HepG2 (cell line): ENCODE results near the gene TNFAIP2. TPM values are rescaled to one million over a fixed set of nuclear protein-coding genes. Genes with fewer than 3 reads are reported as not detected.

Source experiments
- BCL3 ChIP-seq: sonication (generic); formaldehyde crosslinking; IDR thresholded peaks from 2 replicates; pipeline ENCODE4 v1.5.1; 2020; ENCODE audit warnings: mild to moderate bottlenecking, missing genetic modification reagents, moderate library complexity
- DBP ChIP-seq: sonication (generic); formaldehyde crosslinking; IDR thresholded peaks from 2 replicates; pipeline ENCODE4 v1.4.0; 2020; ENCODE audit warnings: missing genetic modification reagents; ENCODE audit errors: not compliant biosample characterization
- FOSL2 ChIP-seq: sonication (generic); formaldehyde crosslinking; IDR thresholded peaks from 2 replicates; pipeline ENCODE4 v1.4.0; 2020; ENCODE audit warnings: missing genetic modification reagents
- HMGA1 ChIP-seq: sonication (generic); formaldehyde crosslinking; conservative IDR thresholded peaks from 2 replicates; pipeline ENCODE4 v1.4.0; 2020; ENCODE audit warnings: missing genetic modification reagents
- HNF4G ChIP-seq, 2 experiments: sonication (generic) in 1 of 2; formaldehyde crosslinking in 1 of 2; IDR thresholded peaks; 2 replicates each; pipeline versions ENCODE4 v1.4.0 to v1.6.1; 2011 to 2020; ENCODE audit warnings: borderline replicate concordance in 2 of 2, low read depth in 2 of 2, mild to moderate bottlenecking in 2 of 2, low read length in 1 of 2, missing genetic modification reagents in 1 of 2, moderate library complexity in 1 of 2
- MIXL1 ChIP-seq: IDR thresholded peaks from 2 replicates; pipeline ENCODE4 v1.6.1; 2016
- NR2F2 ChIP-seq: IDR thresholded peaks from 2 replicates; pipeline ENCODE4 v1.6.1; 2012; ENCODE audit warnings: low read depth, inconsistent platforms, borderline replicate concordance
- RCOR2 ChIP-seq: IDR thresholded peaks from 2 replicates; pipeline ENCODE4 v1.6.1; 2016; ENCODE audit warnings: missing biosample characterization, missing genetic modification reagents
- RORA ChIP-seq: sonication (generic); formaldehyde crosslinking; IDR thresholded peaks from 2 replicates; pipeline ENCODE4 v1.5.0; 2020; ENCODE audit warnings: mild to moderate bottlenecking, missing genetic modification reagents, moderate library complexity
- RXRB ChIP-seq: IDR thresholded peaks from 2 replicates; pipeline ENCODE4 v1.6.1; 2016; ENCODE audit warnings: borderline replicate concordance, missing genetic modification reagents, missing compliant biosample characterization
- SETDB1 ChIP-seq: sonication (generic); formaldehyde crosslinking; IDR thresholded peaks from 2 replicates; pipeline ENCODE4 v1.5.1; 2020; ENCODE audit warnings: missing genetic modification reagents, mild to moderate bottlenecking, borderline replicate concordance
- TMF1 ChIP-seq: sonication (generic); formaldehyde crosslinking; IDR thresholded peaks from 2 replicates; pipeline ENCODE4 v1.8.1; 2022; ENCODE audit warnings: low read depth, missing genetic modification reagents
- ZBTB34 ChIP-seq: sonication (generic); formaldehyde crosslinking; IDR thresholded peaks from 2 replicates; pipeline ENCODE4 v1.8.0; 2022; ENCODE audit warnings: mild to moderate bottlenecking, missing genetic modification reagents
- ZNF282 ChIP-seq: fragments of 450-650 bp; IDR thresholded peaks from 2 replicates; pipeline ENCODE4 v1.6.1; 2018; ENCODE audit not compliant: partially characterized antibody
- ZNF333 ChIP-seq: sonication (generic); formaldehyde crosslinking; IDR thresholded peaks from 2 replicates; pipeline ENCODE4 v1.4.0; 2020; ENCODE audit warnings: mild to moderate bottlenecking, missing genetic modification reagents, borderline replicate concordance
- ZNF354B ChIP-seq: sonication (generic); formaldehyde crosslinking; IDR thresholded peaks from 2 replicates; pipeline ENCODE4 v1.8.0; 2022; ENCODE audit warnings: mild to moderate bottlenecking, missing genetic modification reagents
- ZNF441 ChIP-seq: sonication (generic); formaldehyde crosslinking; IDR thresholded peaks from 2 replicates; pipeline ENCODE4 v1.7.0; 2021; ENCODE audit warnings: missing genetic modification reagents, borderline replicate concordance
- ZNF550 ChIP-seq: sonication (generic); formaldehyde crosslinking; IDR thresholded peaks from 2 replicates; pipeline ENCODE4 v1.4.0; 2020; ENCODE audit warnings: mild to moderate bottlenecking, missing genetic modification reagents, borderline replicate concordance
- ZNF570 ChIP-seq: sonication (generic); formaldehyde crosslinking; IDR thresholded peaks from 2 replicates; pipeline ENCODE4 v1.4.0; 2020; ENCODE audit warnings: mild to moderate bottlenecking, missing genetic modification reagents, borderline replicate concordance
- ZNF724P ChIP-seq: sonication (generic); formaldehyde crosslinking; IDR thresholded peaks from 2 replicates; pipeline ENCODE4 v1.8.0; 2022; ENCODE audit warnings: missing genetic modification reagents, borderline replicate concordance
- ZNF780A ChIP-seq: sonication (generic); formaldehyde crosslinking; IDR thresholded peaks from 2 replicates; pipeline ENCODE4 v1.8.0; 2022; ENCODE audit warnings: mild to moderate bottlenecking, missing genetic modification reagents, moderate library complexity
- ZNF850 ChIP-seq: sonication (generic); formaldehyde crosslinking; conservative IDR thresholded peaks from 2 replicates; pipeline ENCODE4 v1.9.0; 2021; ENCODE audit warnings: mild to moderate bottlenecking, missing genetic modification reagents
- polyA plus RNA-seq, 8 experiments: library from polyadenylated mRNA; depleted of rRNA in 3 of 8; stranded (reverse) in 7 of 8; unstranded in 1 of 8; fragments of >200 nt; fragmentation: Illumina TruSeq in 4 of 8; extraction: Trizol in 4 of 8; gene quantifications; 2 replicates each; pipeline versions ENCODE4 v1.2.1 to v1.2.3, GENCODE V29; 2011 to 2016; ENCODE audit warnings: low read depth in 4 of 8, missing spikeins in 1 of 8, mixed read lengths in 1 of 8; ENCODE audit not compliant: insufficient read depth in 1 of 8
- total RNA-seq, 5 experiments: library from RNA; depleted of rRNA; stranded (reverse); fragments of >200 nt; fragmentation: Illumina TruSeq; extraction: Trizol; gene quantifications; 2 replicates each; pipeline ENCODE4 v1.2.3, GENCODE V29; 2016; ENCODE audit warnings: low read depth in 1 of 5

The TNFAIP2 gene
- total and polyA plus RNA-seq, 2 of the 13 experiments (the other 11 are each of a cell fraction or from before 2014, with no cell fraction given): 0.46 to 1.5 TPM

- TF ChIP-seq ZBTB34 (CRISPR knock-in tag) (peak; percentile 84), ZNF780A (no peak), RORA (CRISPR knock-in tag) (no peak), ZNF441 (CRISPR knock-in tag) (peak; percentile 56; the same call in 1 of the 2 replicates), FOSL2 (CRISPR knock-in tag) (no peak), RXRB (CRISPR knock-in tag) (peak; percentile 41), DBP (no peak), MIXL1 (CRISPR knock-in tag) (0 out of 2 replicates have a peak, but pooled peaks have one; percentile 26), HMGA1 (CRISPR knock-in tag) (no peak), RCOR2 (CRISPR knock-in tag) (no peak), ZNF550 (no peak), ZNF850 (CRISPR knock-in tag) (no peak), NR2F2 (peak; percentile 41; the same call in 1 of the 2 replicates), ZNF282 (no peak), ZNF354B (no peak), ZNF570 (CRISPR knock-in tag) (no peak), BCL3 (no peak), SETDB1 (CRISPR knock-in tag) (no peak), ZNF724P (CRISPR knock-in tag) (peak; percentile 79; the same call in 1 of the 2 replicates), HNF4G (IDR thresholded peaks at IDR 0.05; ENCODE audit: borderline replicate concordance, low read depth, low read length) (peak; percentile 62; the same call in 1 of the 2 replicates), HNF4G (CRISPR knock-in tag; IDR thresholded peaks at IDR 0.05; ENCODE audit: borderline replicate concordance, low read depth) (no peak; the same call in none of the 2 replicates), ZNF333 (CRISPR knock-in tag) (peak; percentile 30; the same call in 1 of the 2 replicates), TMF1 (CRISPR knock-in tag) (no peak; the same call in 1 of the 2 replicates)
Observed at GRCh38 chr14:103103461-103104388, 19.5 kb upstream of the TNFAIP2 start (continued).
